CD4-positive, CD25-positive, alpha-beta regulatory T cell (primary cell): ENCODE data around the gene SKOR1. TPM values are rescaled to one million over a fixed set of nuclear protein-coding genes. Genes with fewer than 3 reads are reported as not detected.

Experiments
- ATAC-seq, 2 donors: fragments of 150-1000 bp; cut with Tn5 transposase; one replicate each; pipeline ENCODE4 v1.10.0; 2021; ENCODE audit warnings: low read depth in 2 of 2, moderate number of reproducible peaks in 2 of 2, moderate library complexity in 1 of 2
- DNase-seq, 3 donors: peaks; one replicate each; pipeline versions ENCODE4 v3.0.0 to v3.0.0-alpha.2; 2012 to 2022; ENCODE audit warnings: mixed read lengths in 1 of 3
- H3K27ac ChIP-seq: one replicate; pipeline ENCODE4 v1.7.0; 2013; ENCODE audit warnings: mild to moderate bottlenecking, low read length; ENCODE audit not compliant: insufficient read depth, poor library complexity, severe bottlenecking
- H3K27me3 ChIP-seq: one replicate; pipeline ENCODE4 v1.7.0; 2013; ENCODE audit warnings: low read length; ENCODE audit not compliant: control insufficient read depth, insufficient read depth
- H3K36me3 ChIP-seq: one replicate; pipeline ENCODE4 v1.7.0; 2013; ENCODE audit warnings: mild to moderate bottlenecking, low read length, moderate library complexity; ENCODE audit not compliant: control insufficient read depth, insufficient read depth
- H3K4me1 ChIP-seq: 2 replicates; pipeline ENCODE4 v1.7.0; 2013; ENCODE audit warnings: mild to moderate bottlenecking, low read length; ENCODE audit not compliant: insufficient read depth, control insufficient read depth, poor library complexity, severe bottlenecking
- H3K4me3 ChIP-seq: one replicate; pipeline ENCODE4 v1.7.0; 2013; ENCODE audit warnings: low read depth, mild to moderate bottlenecking, low read length, moderate library complexity
- H3K9me3 ChIP-seq, 2 experiments: 1 replicate in 1 of 2; 2 replicates in 1 of 2; pipeline ENCODE4 v1.7.0; 2013; ENCODE audit warnings: low read length in 2 of 2, mild to moderate bottlenecking in 1 of 2, moderate library complexity in 1 of 2; ENCODE audit not compliant: control insufficient read depth in 2 of 2
- H3K27ac Mint-ChIP-seq, 3 donors: one replicate each; pipeline ENCODE4 v1.8.0; 2020 to 2022; ENCODE audit warnings: mild to moderate bottlenecking in 3 of 3, mixed read lengths in 3 of 3, moderate library complexity in 2 of 3
- H3K27me3 Mint-ChIP-seq: one replicate; pipeline ENCODE4 v1.8.0; 2022; ENCODE audit warnings: mild to moderate bottlenecking, mixed read lengths
- H3K36me3 Mint-ChIP-seq: one replicate; pipeline ENCODE4 v1.8.0; 2020; ENCODE audit warnings: mixed read lengths
- H3K4me1 Mint-ChIP-seq, 4 donors: one replicate each; pipeline ENCODE4 v1.8.0; 2020 to 2022; ENCODE audit warnings: mixed read lengths in 4 of 4, mild to moderate bottlenecking in 1 of 4
- H3K4me3 Mint-ChIP-seq, 4 donors: one replicate each; pipeline ENCODE4 v1.8.0; 2020 to 2022; ENCODE audit warnings: mild to moderate bottlenecking in 4 of 4, mixed read lengths in 4 of 4, moderate library complexity in 3 of 4
- H3K9me3 Mint-ChIP-seq, 7 donors: one replicate each; pipeline ENCODE4 v1.8.0; 2020 to 2022; ENCODE audit warnings: mixed read lengths in 7 of 7, mild to moderate bottlenecking in 3 of 7, moderate library complexity in 2 of 7
- polyA plus RNA-seq, 4 donors: library from polyadenylated mRNA; unstranded; fragments of 300-500 nt; fragmentation: Illumina TruSeq; gene quantifications; one replicate each; pipeline ENCODE4 v1.2.3, GENCODE V29; 2021
- total RNA-seq: library from RNA; stranded (reverse); gene quantifications from one replicate; pipeline ENCODE4 v1.2.3, GENCODE V29; 2022

The SKOR1 gene
- total and polyA plus RNA-seq, 5 donors from 2014 or later: 2.5 TPM; not detected in 4

DNA sequence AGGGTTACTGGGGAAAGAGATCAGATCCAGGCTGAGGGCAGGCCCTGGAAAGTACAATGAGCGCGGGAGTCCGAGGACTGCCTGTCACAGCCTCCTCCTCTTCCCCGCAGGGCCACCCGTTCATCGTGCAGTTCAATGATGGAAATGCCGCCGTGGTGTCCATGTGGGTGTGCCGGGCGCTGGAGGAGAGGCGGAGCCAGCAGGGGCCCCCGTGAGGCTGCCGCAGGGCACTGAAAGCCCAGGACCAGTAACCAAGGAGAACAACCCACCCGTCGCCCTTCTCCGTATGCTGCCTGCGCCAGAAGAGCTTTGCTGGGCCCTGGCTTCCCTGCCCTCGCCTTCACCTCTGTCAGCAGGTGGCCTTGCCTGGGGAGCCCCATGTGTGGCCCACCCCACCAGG, 18.8 kb upstream of the SKOR1 start:
- peaks cover 18% of the 10 kb centered on the region for H3K36me3 Mint-ChIP-seq
- Histone ChIP-seq H3K27ac (no peak overlapping the region), H3K9me3 (no peaks in the 10 kb centered on the region), H3K4me1 (no peaks in the 10 kb centered on the region), H3K4me3 (no peak overlapping the region), H3K27me3 (no peaks in the 10 kb centered on the region), H3K36me3 (no peaks in the 10 kb centered on the region)
- H3K27me3 Mint-ChIP-seq: peaks cover 5% of the 10 kb centered on the region
- ATAC-seq (no peak), DNase-seq (no peak)
- peaks cover 0 to 1% (median 0%) of the 10 kb centered on the region in 7 donors for H3K9me3 Mint-ChIP-seq
- H3K4me3 Mint-ChIP-seq: no peak overlapping the region
- no peak overlapping the region for H3K27ac Mint-ChIP-seq
- H3K4me1 Mint-ChIP-seq: peaks cover 0 to 6% (median 0%) of the 10 kb centered on the region in 4 donors

DNA sequence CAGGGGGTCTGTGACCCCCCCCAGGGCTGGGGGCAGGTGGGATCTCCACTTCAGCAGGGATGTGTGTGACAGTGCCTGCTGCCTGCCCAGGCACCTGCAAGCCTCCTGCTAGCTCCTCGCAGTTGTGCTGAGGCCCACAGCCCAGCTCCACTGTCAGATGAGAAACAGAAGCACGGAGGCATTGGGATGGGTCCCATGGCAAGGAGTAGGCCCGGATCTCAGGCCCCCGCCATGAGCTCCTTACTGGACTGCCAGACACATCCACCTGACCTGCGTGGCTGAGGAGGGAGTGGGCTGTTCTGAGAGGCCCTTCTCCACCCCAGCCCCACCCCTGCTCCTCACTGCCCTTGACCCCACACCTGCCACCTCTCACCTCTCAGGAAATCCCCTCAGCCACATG, 18.2 kb upstream of the SKOR1 start:
- DNase-seq: no peak
- H3K27me3 Mint-ChIP-seq: peaks cover 6% of the 10 kb centered on the region
- H3K27me3 ChIP-seq: no peaks in the 10 kb centered on the region
- no peaks in the 10 kb centered on the region for H3K4me1 ChIP-seq
- H3K36me3 Mint-ChIP-seq: peaks cover 20% of the 10 kb centered on the region
- peak overlapping the region in 1 of 3 donors; percentile 50 for H3K27ac Mint-ChIP-seq
- no peak overlapping the region for H3K27ac ChIP-seq
- H3K4me1 Mint-ChIP-seq: peaks cover 0 to 6% (median 0%) of the 10 kb centered on the region in 4 donors
- H3K9me3 Mint-ChIP-seq: no peaks in the 10 kb centered on the region
- H3K36me3 ChIP-seq: no peaks in the 10 kb centered on the region
- no peak for ATAC-seq
- no peak overlapping the region for H3K4me3 Mint-ChIP-seq
- H3K4me3 ChIP-seq: no peak overlapping the region
- no peaks in the 10 kb centered on the region for H3K9me3 ChIP-seq

DNA sequence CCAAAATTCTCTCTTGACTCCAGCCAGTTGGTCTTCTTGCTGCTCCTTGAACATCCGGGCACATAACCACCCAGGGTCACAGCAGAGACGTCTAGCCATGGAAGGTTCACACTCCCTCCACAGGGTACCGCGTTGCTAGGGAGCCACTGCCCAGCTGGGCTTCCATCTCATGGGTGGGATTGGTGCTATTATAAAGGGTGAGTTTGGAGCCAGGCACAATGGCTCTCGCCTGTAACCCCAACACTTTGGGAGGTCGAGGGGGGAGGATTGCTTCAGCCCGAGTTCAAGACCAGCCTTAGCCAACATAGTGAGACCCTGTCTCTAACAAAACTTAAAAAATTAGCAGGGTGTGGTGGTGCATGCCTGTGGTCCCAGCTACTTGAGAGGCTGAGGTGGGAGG, 17.5 kb upstream of the SKOR1 start:
- ATAC-seq (no peak), DNase-seq (no peak)
- Histone ChIP-seq H3K27ac (no peak overlapping the region), H3K36me3 (no peaks in the 10 kb centered on the region), H3K4me1 (no peaks in the 10 kb centered on the region), H3K9me3 (no peaks in the 10 kb centered on the region), H3K4me3 (no peak overlapping the region), H3K27me3 (no peaks in the 10 kb centered on the region)
- Mint-ChIP-seq H3K4me3 (no peak overlapping the region), H3K36me3 (peaks cover 20% of the 10 kb centered on the region), H3K27me3 (peaks cover 12% of the 10 kb centered on the region), H3K9me3 (no peaks in the 10 kb centered on the region), H3K4me1 (peaks cover 0 to 6% (median 0%) of the 10 kb centered on the region in 4 donors), H3K27ac (no peak overlapping the region)

DNA sequence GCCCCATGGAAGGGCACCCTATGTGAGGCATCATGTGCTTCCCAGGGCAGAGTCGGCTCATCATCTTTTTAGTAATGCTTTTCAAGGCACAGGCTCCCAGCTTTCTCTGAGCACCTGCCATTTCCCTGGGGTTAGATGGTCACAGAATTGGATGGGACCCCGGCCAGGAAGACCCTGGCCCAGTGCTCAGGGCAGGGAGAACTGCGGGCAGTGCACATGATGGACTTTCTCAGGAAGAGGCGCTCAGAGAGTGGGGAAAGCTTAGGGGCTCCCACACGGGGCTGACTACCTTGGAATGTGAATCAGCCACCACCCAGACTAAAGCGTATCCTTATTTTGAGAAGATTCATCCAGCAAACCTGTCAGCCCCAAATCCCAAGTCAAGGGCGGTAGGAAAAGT, 16.5 kb upstream of the SKOR1 start:
- no peak overlapping the region for H3K27ac ChIP-seq
- H3K4me1 ChIP-seq: no peaks in the 10 kb centered on the region
- Mint-ChIP-seq H3K4me3 (no peak overlapping the region), H3K4me1 (peaks cover 0 to 6% (median 0%) of the 10 kb centered on the region in 4 donors), H3K36me3 (peaks cover 24% of the 10 kb centered on the region), H3K9me3 (no peaks in the 10 kb centered on the region), H3K27me3 (peaks cover 16% of the 10 kb centered on the region), H3K27ac (no peak overlapping the region)
- no peak for ATAC-seq
- no peak for DNase-seq
- no peaks in the 10 kb centered on the region for H3K36me3 ChIP-seq
- no peaks in the 10 kb centered on the region for H3K27me3 ChIP-seq
- H3K9me3 ChIP-seq: no peaks in the 10 kb centered on the region
- H3K4me3 ChIP-seq: no peak overlapping the region

DNA sequence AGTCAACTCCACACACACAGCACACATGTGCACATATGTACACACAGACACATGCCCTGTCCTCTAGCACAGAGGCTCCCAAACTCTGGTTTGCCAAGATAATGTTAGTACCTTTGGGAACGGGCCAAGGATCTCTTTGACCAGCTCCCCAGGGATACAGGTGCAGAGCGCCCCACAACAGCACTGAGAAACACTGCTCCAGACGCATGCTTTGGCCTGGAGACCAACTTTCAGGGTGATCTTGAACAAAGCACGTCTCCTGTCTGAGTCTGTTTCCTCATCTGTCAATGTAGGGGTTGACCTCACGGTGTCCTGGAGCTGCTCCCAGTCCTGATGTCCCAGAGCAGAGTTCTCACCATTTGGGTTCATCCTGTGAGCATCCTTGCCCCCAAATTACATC, 15.9 kb upstream of the SKOR1 start:
- no peak overlapping the region for H3K27ac Mint-ChIP-seq
- peaks cover 24% of the 10 kb centered on the region for H3K36me3 Mint-ChIP-seq
- Histone ChIP-seq H3K4me1 (no peaks in the 10 kb centered on the region), H3K27me3 (no peaks in the 10 kb centered on the region), H3K36me3 (no peaks in the 10 kb centered on the region), H3K4me3 (no peak overlapping the region), H3K27ac (no peak overlapping the region), H3K9me3 (no peaks in the 10 kb centered on the region)
- H3K4me3 Mint-ChIP-seq: no peak overlapping the region
- H3K27me3 Mint-ChIP-seq: peaks cover 16% of the 10 kb centered on the region
- H3K9me3 Mint-ChIP-seq: no peaks in the 10 kb centered on the region
- DNase-seq (no peak), ATAC-seq (no peak)
- peaks cover 0 to 6% (median 0%) of the 10 kb centered on the region in 4 donors for H3K4me1 Mint-ChIP-seq

DNA sequence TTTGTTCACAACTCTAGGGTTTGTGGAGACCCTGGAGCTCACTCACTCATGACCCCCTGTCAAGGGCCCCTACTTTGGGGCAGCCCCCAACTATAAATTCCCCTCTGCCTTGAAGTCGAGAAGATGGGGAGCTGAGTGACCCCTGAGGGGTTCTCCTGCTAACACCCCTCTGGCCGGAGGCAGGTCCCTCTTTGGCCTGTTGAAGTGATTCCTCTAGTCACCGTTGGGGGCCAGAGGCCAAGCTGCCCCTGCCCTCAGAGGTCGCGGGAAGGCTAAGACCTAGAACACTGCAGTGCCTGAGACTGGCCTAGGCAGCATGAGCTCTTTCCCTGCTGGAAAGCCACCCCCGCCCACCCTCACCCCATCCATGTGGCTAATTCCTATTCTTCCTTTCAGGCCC, 15.4 kb upstream of the SKOR1 start:
- Mint-ChIP-seq H3K36me3 (peaks cover 25% of the 10 kb centered on the region), H3K27ac (no peak overlapping the region), H3K9me3 (peaks cover 0 to under 1% (median 0%) of the 10 kb centered on the region in 7 donors), H3K27me3 (peaks cover 16% of the 10 kb centered on the region), H3K4me1 (peaks cover 0 to 6% (median 0%) of the 10 kb centered on the region in 4 donors), H3K4me3 (no peak overlapping the region)
- H3K27ac ChIP-seq: no peak overlapping the region
- no peak overlapping the region for H3K4me3 ChIP-seq
- no peaks in the 10 kb centered on the region for H3K27me3 ChIP-seq
- DNase-seq (no peak), ATAC-seq (no peak)
- H3K9me3 ChIP-seq: no peaks in the 10 kb centered on the region
- H3K36me3 ChIP-seq: no peaks in the 10 kb centered on the region
- no peaks in the 10 kb centered on the region for H3K4me1 ChIP-seq

DNA sequence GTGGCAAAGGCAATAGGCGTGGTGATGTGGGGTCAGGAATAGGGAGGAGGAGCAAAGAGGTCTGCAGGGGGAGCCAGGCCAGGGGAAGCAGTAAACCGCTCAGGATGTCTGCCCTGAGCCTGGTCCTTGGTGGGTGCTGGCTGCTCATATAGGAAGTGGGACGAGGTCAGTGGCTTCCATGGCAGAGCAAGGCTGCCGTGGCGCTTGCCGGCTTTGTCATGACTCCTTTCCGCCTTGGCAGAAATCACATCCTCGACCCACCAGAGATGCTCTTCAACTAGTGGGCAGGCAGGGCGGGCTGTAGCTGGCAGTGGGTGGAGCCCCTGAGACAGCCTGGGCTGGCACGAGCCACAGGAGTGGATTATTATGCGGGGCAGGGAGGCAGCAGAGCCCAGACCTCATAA, 13.1 kb upstream of the SKOR1 start:
- peaks cover 27% of the 10 kb centered on the region for H3K36me3 Mint-ChIP-seq
- no peaks in the 10 kb centered on the region for H3K4me1 ChIP-seq
- H3K9me3 ChIP-seq: no peaks in the 10 kb centered on the region
- peaks cover 0 to 5% (median 0%) of the 10 kb centered on the region in 7 donors for H3K9me3 Mint-ChIP-seq
- peaks cover 0 to 6% (median 0%) of the 10 kb centered on the region in 4 donors for H3K4me1 Mint-ChIP-seq
- H3K4me3 ChIP-seq: no peak overlapping the region
- peak overlapping the region in 1 of 3 donors; percentile 42 for H3K27ac Mint-ChIP-seq
- H3K4me3 Mint-ChIP-seq: no peak overlapping the region
- no peaks in the 10 kb centered on the region for H3K36me3 ChIP-seq
- DNase-seq (no peak), ATAC-seq (no peak)
- peaks cover 28% of the 10 kb centered on the region for H3K27me3 Mint-ChIP-seq
- H3K27ac ChIP-seq: no peak overlapping the region
- H3K27me3 ChIP-seq: peaks cover 7% of the 10 kb centered on the region

DNA sequence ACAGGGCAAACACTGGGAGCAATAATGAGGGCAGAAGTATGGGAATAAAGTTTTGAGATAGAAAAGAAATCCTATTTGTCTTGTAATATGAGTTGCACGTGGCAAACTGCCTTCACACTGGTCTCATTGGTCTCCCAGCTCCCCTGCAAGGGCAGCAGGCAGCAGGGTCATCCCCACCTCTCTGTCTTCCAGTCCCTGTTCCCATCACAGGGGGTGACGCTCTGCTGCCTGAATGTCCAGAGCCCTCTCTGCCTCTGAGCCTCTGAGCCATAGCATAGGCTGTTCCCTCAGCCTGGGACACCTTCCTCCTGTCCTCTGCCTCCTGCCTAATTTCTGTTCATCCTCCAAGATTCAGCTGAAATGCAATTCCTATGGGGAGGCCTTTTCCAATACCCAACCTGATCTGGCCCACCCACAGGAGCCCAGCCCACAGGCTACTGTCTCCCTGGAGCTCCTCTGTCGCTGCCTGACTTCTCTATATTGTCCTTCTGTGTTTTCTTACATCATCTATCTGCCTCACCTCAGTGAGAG, 12.1 kb upstream of the SKOR1 start:
- DNase-seq: no peak
- H3K36me3 Mint-ChIP-seq: peaks cover 19% of the 10 kb centered on the region
- H3K9me3 Mint-ChIP-seq: peaks cover 0 to 5% (median 0%) of the 10 kb centered on the region in 7 donors
- no peak overlapping the region for H3K27ac ChIP-seq
- H3K27ac Mint-ChIP-seq: no peak overlapping the region
- peaks cover 0 to 5% (median 0%) of the 10 kb centered on the region in 4 donors for H3K4me1 Mint-ChIP-seq
- no peak for ATAC-seq
- peaks cover 9% of the 10 kb centered on the region for H3K27me3 ChIP-seq
- H3K4me1 ChIP-seq: no peaks in the 10 kb centered on the region
- H3K4me3 ChIP-seq: no peak overlapping the region
- H3K36me3 ChIP-seq: no peaks in the 10 kb centered on the region
- no peaks in the 10 kb centered on the region for H3K9me3 ChIP-seq
- peaks cover 36% of the 10 kb centered on the region for H3K27me3 Mint-ChIP-seq
- H3K4me3 Mint-ChIP-seq: no peak overlapping the region
